OCI-LY1 (cell line): ENCODE measurements around the gene RIGI.

ENCODE experiments used
- H2AFZ ChIP-seq: fragments of 200-600 bp; sonication (generic), shearing (Covaris generic); 2 replicates; pipeline ENCODE4 v1.6.0; 2014; ENCODE audit warnings: antibody characterized with exemption, mild to moderate bottlenecking, low read length
- H3F3A ChIP-seq: fragments of 200-600 bp; sonication (generic), shearing (Covaris generic); 2 replicates; pipeline ENCODE4 v1.6.0; 2014; ENCODE audit warnings: mild to moderate bottlenecking, antibody characterized with exemption, low read length, moderate library complexity; ENCODE audit not compliant: insufficient read depth
- H3K27ac ChIP-seq: fragments of 200-600 bp; sonication (generic); 2 replicates; pipeline ENCODE4 v1.5.1; 2014; ENCODE audit warnings: low read length, mixed run types, mild to moderate bottlenecking, low read depth; ENCODE audit not compliant: poor library complexity, severe bottlenecking
- H3K27me3 ChIP-seq: fragments of 200-600 bp; sonication (generic); 2 replicates; pipeline ENCODE4 v1.6.0; 2014; ENCODE audit warnings: antibody characterized with exemption, mild to moderate bottlenecking, low read length, moderate library complexity; ENCODE audit not compliant: insufficient read depth
- H3K36me3 ChIP-seq: fragments of 200-600 bp; sonication (generic); 2 replicates; pipeline ENCODE4 v1.6.1; 2014; ENCODE audit warnings: mild to moderate bottlenecking, antibody characterized with exemption, low read length, moderate library complexity, mixed read lengths; ENCODE audit not compliant: insufficient read depth
- H3K4me1 ChIP-seq: fragments of 200-600 bp; sonication (generic); 2 replicates; pipeline ENCODE4 v1.5.1; 2014; ENCODE audit warnings: mild to moderate bottlenecking, low read length, moderate library complexity; ENCODE audit not compliant: insufficient read depth, severe bottlenecking
- H3K4me2 ChIP-seq: fragments of 200-600 bp; sonication (generic), shearing (Covaris generic); 2 replicates; pipeline ENCODE4 v1.6.1; 2014; ENCODE audit warnings: low read length
- H3K4me3 ChIP-seq: fragments of 200-600 bp; sonication (generic); 2 replicates; pipeline ENCODE4 v1.5.1; 2014; ENCODE audit warnings: low read length, low read depth, mild to moderate bottlenecking, mixed read lengths; ENCODE audit not compliant: poor library complexity, severe bottlenecking
- H3K79me2 ChIP-seq: fragments of 200-600 bp; shearing (Covaris generic); 2 replicates; pipeline ENCODE4 v1.6.1; 2016; ENCODE audit warnings: mixed run types, low read length, mixed read lengths; ENCODE audit not compliant: insufficient read depth
- H3K9ac ChIP-seq: fragments of 200-600 bp; sonication (generic), shearing (Covaris generic); 2 replicates; pipeline ENCODE4 v1.6.1; 2014; ENCODE audit warnings: mild to moderate bottlenecking, low read length, mixed read lengths
- H3K9me2 ChIP-seq: fragments of 200-600 bp; sonication (generic), shearing (Covaris generic); 2 replicates; pipeline ENCODE4 v1.6.1; 2014; ENCODE audit warnings: low read depth, mild to moderate bottlenecking, low read length, mixed read lengths
- H3K9me3 ChIP-seq: fragments of 200-600 bp; shearing (Covaris generic); 2 replicates; pipeline ENCODE4 v1.6.1; 2014; ENCODE audit warnings: low read length, mixed read lengths
- H4K20me1 ChIP-seq: fragments of 200-600 bp; sonication (generic), shearing (Covaris generic); 2 replicates; pipeline ENCODE4 v1.6.0; 2016; ENCODE audit warnings: mild to moderate bottlenecking, low read length; ENCODE audit not compliant: insufficient read depth
- CTCF ChIP-seq: fragments of 200-600 bp; sonication (generic), shearing (Covaris generic); IDR thresholded peaks from 2 replicates; pipeline ENCODE4 v1.5.1; 2017; ENCODE audit warnings: mild to moderate bottlenecking, antibody characterized with exemption, low read length, moderate library complexity, mixed read lengths
- EZH2 ChIP-seq: fragments of 200-600 bp; sonication (generic), shearing (Covaris generic); IDR thresholded peaks from 2 replicates; pipeline ENCODE4 v1.8.0; 2017; ENCODE audit warnings: borderline replicate concordance, mixed run types, mild to moderate bottlenecking, antibody characterized with exemption, low read length, moderate library complexity, mixed read lengths

RIGI gene

GRCh38 chr9:32486839-32487562, 39.0 kb downstream of the RIGI start:
- no peak overlapping the region for H3K4me2 ChIP-seq

GRCh38 chr9:32483343-32483742, 42.7 kb downstream of the RIGI start:
- no peak overlapping the region for H3K4me3 ChIP-seq
- H3K27me3 ChIP-seq, result no peaks in the 10 kb centered on the region
- no peaks in the 10 kb centered on the region for H3F3A ChIP-seq
- no peaks in the 10 kb centered on the region for H3K9me2 ChIP-seq
- H3K79me2 ChIP-seq, result no peaks in the 10 kb centered on the region
- H3K9me3 ChIP-seq, result no peaks in the 10 kb centered on the region
- H3K4me2 ChIP-seq, result no peak overlapping the region
- no peak overlapping the region for H3K27ac ChIP-seq
- TF ChIP-seq CTCF, result no peak
- TF ChIP-seq EZH2, result no peak
- H3K4me1 ChIP-seq, result peaks cover 8% of the 10 kb centered on the region
- no peak overlapping the region for H2AFZ ChIP-seq
- no peak overlapping the region for H3K9ac ChIP-seq
- H4K20me1 ChIP-seq, result no peaks in the 10 kb centered on the region
- peaks cover 4% of the 10 kb centered on the region; the same call in 1 of the 2 replicates for H3K36me3 ChIP-seq

More at GRCh38 chr9:32486839-32487562, 39.0 kb downstream of the RIGI start:
- H2AFZ ChIP-seq, result no peak overlapping the region
- no peaks in the 10 kb centered on the region for H3F3A ChIP-seq
- peaks cover 8% of the 10 kb centered on the region for H3K4me1 ChIP-seq
- H3K36me3 ChIP-seq, result peaks cover 4% of the 10 kb centered on the region; the same call in 1 of the 2 replicates
- no peaks in the 10 kb centered on the region for H3K9me3 ChIP-seq
- H3K79me2 ChIP-seq, result no peaks in the 10 kb centered on the region
- TF ChIP-seq CTCF (no peak), EZH2 (no peak)
- no peaks in the 10 kb centered on the region for H3K9me2 ChIP-seq
- no peak overlapping the region for H3K27ac ChIP-seq
- no peaks in the 10 kb centered on the region for H3K27me3 ChIP-seq
- H4K20me1 ChIP-seq, result no peaks in the 10 kb centered on the region
- no peak overlapping the region for H3K9ac ChIP-seq
- H3K4me3 ChIP-seq, result no peak overlapping the region
